Lower leg skin (tissue), 3 donors: ENCODE results near the gene GK2.

ENCODE experiments used
- POLR2A ChIP-seq, 2 donors: fragments of 450-650 bp; IDR thresholded peaks; one replicate each; pipeline ENCODE4 v1.6.1; 2016 to 2017; ENCODE audit warnings: antibody characterized with exemption in 2 of 2, mild to moderate bottlenecking in 1 of 2, moderate library complexity in 1 of 2
- TF ChIP-seq, protein P1 (sequence below), 3 donors: fragments of 450-650 bp; IDR thresholded peaks; one replicate each; pipeline ENCODE4 v1.5.1; 2016; ENCODE audit warnings: antibody characterized with exemption in 3 of 3, mild to moderate bottlenecking in 3 of 3, moderate library complexity in 2 of 3

DNA sequence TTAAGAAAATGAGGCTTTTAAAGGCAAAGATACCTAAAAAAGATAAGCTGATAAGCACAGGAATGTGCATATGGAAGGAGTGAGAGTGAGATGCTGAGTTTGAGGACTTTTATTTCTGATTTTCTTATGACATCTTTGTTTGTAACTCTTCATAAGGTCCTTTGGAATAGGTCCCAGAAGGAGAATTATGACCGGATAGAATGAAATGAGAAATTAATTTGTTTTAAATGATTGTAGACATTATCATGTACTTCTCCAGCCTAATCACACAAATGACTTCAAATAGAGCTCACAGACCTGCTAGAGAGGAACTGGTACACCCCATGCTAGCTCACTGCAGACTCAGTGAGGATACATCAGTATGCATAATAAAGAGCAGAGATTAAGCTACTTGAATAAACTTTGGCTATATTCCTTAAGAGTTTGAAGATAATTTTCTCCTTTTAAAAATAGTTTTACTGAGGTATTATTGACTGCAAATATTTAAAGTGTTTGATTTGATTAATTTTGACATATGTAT lies 5.6 kb downstream of the GK2 start:
- TF ChIP-seq, protein P1, sequence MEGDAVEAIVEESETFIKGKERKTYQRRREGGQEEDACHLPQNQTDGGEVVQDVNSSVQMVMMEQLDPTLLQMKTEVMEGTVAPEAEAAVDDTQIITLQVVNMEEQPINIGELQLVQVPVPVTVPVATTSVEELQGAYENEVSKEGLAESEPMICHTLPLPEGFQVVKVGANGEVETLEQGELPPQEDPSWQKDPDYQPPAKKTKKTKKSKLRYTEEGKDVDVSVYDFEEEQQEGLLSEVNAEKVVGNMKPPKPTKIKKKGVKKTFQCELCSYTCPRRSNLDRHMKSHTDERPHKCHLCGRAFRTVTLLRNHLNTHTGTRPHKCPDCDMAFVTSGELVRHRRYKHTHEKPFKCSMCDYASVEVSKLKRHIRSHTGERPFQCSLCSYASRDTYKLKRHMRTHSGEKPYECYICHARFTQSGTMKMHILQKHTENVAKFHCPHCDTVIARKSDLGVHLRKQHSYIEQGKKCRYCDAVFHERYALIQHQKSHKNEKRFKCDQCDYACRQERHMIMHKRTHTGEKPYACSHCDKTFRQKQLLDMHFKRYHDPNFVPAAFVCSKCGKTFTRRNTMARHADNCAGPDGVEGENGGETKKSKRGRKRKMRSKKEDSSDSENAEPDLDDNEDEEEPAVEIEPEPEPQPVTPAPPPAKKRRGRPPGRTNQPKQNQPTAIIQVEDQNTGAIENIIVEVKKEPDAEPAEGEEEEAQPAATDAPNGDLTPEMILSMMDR (IDR thresholded peaks at IDR 0.05), result no peak
- TF ChIP-seq POLR2A (IDR thresholded peaks at IDR 0.05), result no peak
